PC-9 (cell line): ENCODE results near the gene TMEM134. TPM values are rescaled to one million over a fixed set of nuclear protein-coding genes. Genes with fewer than 3 reads are reported as not detected.

Experiments used
- BruUV-seq: library from RNA; stranded (reverse); fragments of 400-500 nt; replicated peaks from 2 replicates; lab custom pipeline; 2021; lab: Mats Ljungman, UMichigan
- CTCF ChIA-PET: fragments of 300-600 bp; sonication (Branson Sonifier 250); formaldehyde crosslinking; loops from one replicate; lab custom pipeline; 2022; ENCODE audit warnings: antibody characterized with exemption; lab: Charles Lee
- POLR2A ChIA-PET: fragments of 300-600 bp; sonication (Branson Sonifier 250); formaldehyde crosslinking; loops from one replicate; lab custom pipeline; 2022; ENCODE audit warnings: antibody characterized with exemption; ENCODE audit not compliant: unreplicated experiment; lab: Charles Lee
- DNase-seq, 2 experiments: peaks; one replicate each; pipeline versions ENCODE4 v3.0.0 to v3.0.0-alpha.2; 2015 to 2022; ENCODE audit warnings: mixed read lengths in 1 of 2
- H2AFZ ChIP-seq: fragments of 200-600 bp; sonication (generic); 2 replicates; pipeline ENCODE4 v1.8.1; 2017; ENCODE audit warnings: antibody characterized with exemption
- H3F3A ChIP-seq: fragments of 200-600 bp; sonication (generic); 2 replicates; pipeline ENCODE4 v1.8.1; 2017; ENCODE audit warnings: antibody characterized with exemption, mild to moderate bottlenecking, low read depth; ENCODE audit not compliant: insufficient read depth
- H3K27ac ChIP-seq: fragments of 200-600 bp; sonication (generic); 2 replicates; pipeline ENCODE4 v1.6.1; 2016; ENCODE audit warnings: mixed run types
- H3K27me3 ChIP-seq: fragments of 200-600 bp; sonication (generic); 2 replicates; pipeline ENCODE4 v1.6.1; 2016; ENCODE audit warnings: low read depth, mixed run types; ENCODE audit not compliant: insufficient read depth
- H3K36me3 ChIP-seq: fragments of 200-600 bp; sonication (generic); 2 replicates; pipeline ENCODE4 v1.6.1; 2016; ENCODE audit warnings: low read depth, mixed run types
- H3K4me1 ChIP-seq: fragments of 200-600 bp; sonication (generic); replicated peaks from 2 replicates; pipeline ENCODE4 v1.6.1; 2016; ENCODE audit warnings: mixed run types; ENCODE audit not compliant: insufficient read depth
- H3K4me2 ChIP-seq: fragments of 200-600 bp; sonication (generic); 2 replicates; pipeline ENCODE4 v1.6.1; 2017; ENCODE audit warnings: mixed run types
- H3K4me3 ChIP-seq: fragments of 200-600 bp; sonication (generic); 2 replicates; pipeline ENCODE4 v1.6.1; 2016; ENCODE audit warnings: mixed run types
- H3K79me2 ChIP-seq: fragments of 200-600 bp; sonication (generic); 2 replicates; pipeline ENCODE4 v1.6.1; 2017; ENCODE audit warnings: low read depth, mixed run types
- H3K9me2 ChIP-seq: fragments of 200-600 bp; sonication (generic); 2 replicates; pipeline ENCODE4 v1.8.1; 2017; ENCODE audit warnings: mild to moderate bottlenecking; ENCODE audit not compliant: insufficient read depth
- H3K9me3 ChIP-seq: fragments of 200-600 bp; sonication (generic); 2 replicates; pipeline ENCODE4 v1.8.1; 2016; ENCODE audit warnings: low read depth; ENCODE audit not compliant: insufficient read depth
- H4K20me1 ChIP-seq: fragments of 200-600 bp; sonication (generic); 2 replicates; pipeline ENCODE4 v1.8.1; 2017; ENCODE audit not compliant: insufficient read depth
- CTCF ChIP-seq: fragments of 200-600 bp; sonication (generic); conservative IDR thresholded peaks from 2 replicates; pipeline ENCODE4 v1.6.1; 2017; ENCODE audit warnings: mixed run types, antibody characterized with exemption, mild to moderate bottlenecking, moderate library complexity
- EZH2 ChIP-seq: fragments of 200-600 bp; sonication (generic); IDR thresholded peaks from 2 replicates; pipeline ENCODE4 v1.8.0; 2017; ENCODE audit warnings: antibody characterized with exemption, low read depth
- intact Hi-C: fragments of 100-400 bp; cut with micrococcal nuclease; formaldehyde crosslinking; loops from one replicate; pipeline ENCODE4 v1.10.0; 2022; ENCODE audit not compliant: unreplicated experiment
- total RNA-seq: library from RNA; stranded (reverse); gene quantifications from 2 replicates; pipeline ENCODE4 v1.2.3, GENCODE V29; 2021

The TMEM134 gene
- total RNA-seq, 1 experiment from 2014 or later = 85.7 TPM

DNA sequence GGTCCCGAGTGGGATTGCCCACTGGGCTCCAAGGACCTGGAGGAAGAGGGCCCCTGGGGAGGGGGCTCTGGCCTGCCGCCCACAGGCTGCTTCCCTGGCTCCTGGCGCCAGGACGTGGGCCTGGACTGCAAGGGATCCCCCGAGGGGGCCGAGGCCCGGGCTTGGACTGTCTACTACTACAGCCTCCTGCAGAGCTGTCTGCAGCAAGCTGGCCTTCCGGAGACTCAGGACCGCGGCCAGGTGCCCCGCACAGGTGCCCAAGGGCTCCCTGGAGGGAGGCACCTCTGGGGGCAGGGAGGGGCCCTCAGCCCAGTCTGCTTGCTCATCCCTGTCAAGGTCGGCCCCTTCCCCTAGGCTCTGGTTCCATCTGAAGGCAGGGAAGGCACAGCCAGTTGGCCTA lies 51.6 kb downstream of the TMEM134 start:
- no peak for DNase-seq
- ChIA-PET POLR2A (no interaction called here), CTCF (no interaction called here)
- Histone ChIP-seq H3K4me1 (peaks cover 8% of the 10 kb centered on the region), H3K9me2 (no peaks in the 10 kb centered on the region), H3K27me3 (no peaks in the 10 kb centered on the region), H3K36me3 (no peaks in the 10 kb centered on the region), H3F3A (peaks cover 18% of the 10 kb centered on the region; the same call in 1 of the 2 replicates), H4K20me1 (no peaks in the 10 kb centered on the region), H3K9me3 (no peaks in the 10 kb centered on the region), H3K4me3 (no peak overlapping the region), H2AFZ (no peak overlapping the region), H3K27ac (no peak overlapping the region), H3K4me2 (no peak overlapping the region), H3K79me2 (no peaks in the 10 kb centered on the region)
- BruUV-seq = no TSS peak
- no peak for TF ChIP-seq CTCF
- no peak for TF ChIP-seq EZH2
- intact Hi-C loops = no loop called here

DNA sequence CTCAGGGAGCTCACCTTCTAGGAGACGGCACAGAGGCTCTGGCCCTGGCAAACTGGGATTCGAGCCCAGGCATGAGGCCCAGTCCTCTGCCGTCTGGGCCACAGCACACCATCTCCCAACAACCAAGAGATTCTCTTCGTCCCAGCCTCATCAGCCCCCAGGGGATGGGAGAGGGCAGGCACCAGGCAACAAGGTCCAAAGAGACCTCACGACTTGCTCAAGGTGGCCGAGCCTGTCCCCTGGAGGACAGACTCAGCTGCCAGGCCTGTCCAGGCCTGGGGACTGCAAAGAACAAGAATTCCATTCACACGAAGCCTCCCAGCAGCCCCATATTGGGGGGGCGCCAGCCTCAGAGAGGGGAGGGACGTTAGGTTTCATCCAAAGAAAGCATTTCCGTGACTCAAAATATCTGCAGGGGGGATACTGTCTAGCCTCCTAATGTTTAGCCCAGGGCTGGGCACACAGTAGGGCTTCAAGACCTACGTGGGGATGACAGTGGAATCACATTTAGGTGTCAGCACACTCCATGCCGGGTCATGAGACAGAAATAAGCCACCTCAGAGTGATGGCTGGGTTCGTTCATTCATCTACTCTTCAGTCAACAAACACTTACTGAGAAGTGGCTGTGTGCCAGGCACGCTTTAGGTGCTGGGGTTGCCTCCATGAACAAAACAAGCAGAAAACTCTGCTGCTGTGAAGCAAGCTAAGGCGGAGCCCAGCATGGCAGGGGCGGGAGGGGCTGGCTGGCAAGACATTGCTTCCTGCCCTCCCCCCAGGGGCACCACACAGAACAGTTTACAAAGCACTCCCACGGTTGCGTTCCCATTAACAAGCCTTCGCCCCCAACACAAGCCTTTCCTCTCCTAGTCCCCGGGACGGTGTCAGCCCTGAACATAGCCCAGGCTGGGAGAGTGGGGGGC lies 52.4 kb downstream of the TMEM134 start:
- Histone ChIP-seq H3K79me2 (no peaks in the 10 kb centered on the region), H3K27me3 (no peaks in the 10 kb centered on the region), H3F3A (peaks cover 16% of the 10 kb centered on the region; the same call in 1 of the 2 replicates), H3K4me2 (no peak overlapping the region), H2AFZ (no peak overlapping the region), H4K20me1 (no peaks in the 10 kb centered on the region), H3K9me2 (no peaks in the 10 kb centered on the region), H3K27ac (no peak overlapping the region), H3K4me3 (no peak overlapping the region), H3K9me3 (no peaks in the 10 kb centered on the region), H3K4me1 (peaks cover 7% of the 10 kb centered on the region; the same call in 1 of the 2 replicates), H3K36me3 (no peaks in the 10 kb centered on the region)
- no TSS peak for BruUV-seq
- intact Hi-C loops = no loop called here
- CTCF ChIA-PET = no interaction called here
- POLR2A ChIA-PET = no interaction called here
- TF ChIP-seq EZH2 (no peak), CTCF (no peak)
- DNase-seq = no peak

- TF ChIP-seq CTCF (no peak), EZH2 (no peak)
- Histone ChIP-seq H2AFZ (no peak within 1 kb of the TSS), H3K9me3 (no peaks in the 10 kb centered on the region), H3F3A (peaks cover 12% of the 10 kb centered on the region; the same call in 1 of the 2 replicates), H4K20me1 (no peaks in the 10 kb centered on the region), H3K36me3 (no peaks in the 10 kb centered on the region), H3K27me3 (no peaks in the 10 kb centered on the region), H3K27ac (no peak within 1 kb of the TSS), H3K4me1 (peaks cover 7% of the 10 kb centered on the region; the same call in 1 of the 2 replicates), H3K4me2 (no peak within 1 kb of the TSS), H3K79me2 (no peaks in the 10 kb centered on the region), H3K4me3 (no peak within 1 kb of the TSS), H3K9me2 (no peaks in the 10 kb centered on the region)
- POLR2A ChIA-PET = no interaction called here
- intact Hi-C loops = no loop called here
- BruUV-seq = no TSS peak
- no peak for DNase-seq
- CTCF ChIA-PET = no interaction called here
Measured at GRCh38 chr11:67415501-67416304, 53.3 kb downstream of the TMEM134 start, which contains the start of gene CARNS1. Gene CARNS1 (plus strand): TSS chr11:67415678. CDS start chr11:67416200, 522 bp downstream.
